Smooth muscle cell (in vitro differentiated cells): ENCODE measurements around the gene NDUFS8. TPM values are rescaled to one million over a fixed set of nuclear protein-coding genes. Genes with fewer than 3 reads are reported as not detected.

Experiments used
- DNase-seq: peaks from one replicate; lab custom pipeline; 2025; ENCODE audit not compliant: unreplicated experiment; lab: John Stamatoyannopoulos, UW
- H2AFZ ChIP-seq: fragments of 200-600 bp; sonication (generic); 2 replicates; pipeline ENCODE4 v1.6.0; 2016; ENCODE audit warnings: antibody characterized with exemption, low read depth, mild to moderate bottlenecking
- H3F3A ChIP-seq: fragments of 200-600 bp; sonication (generic); 2 replicates; pipeline ENCODE4 v1.6.0; 2017; ENCODE audit warnings: antibody characterized with exemption, low read depth
- H3K27ac ChIP-seq: fragments of 200-600 bp; sonication (generic); 2 replicates; pipeline ENCODE4 v1.5.1; 2016; ENCODE audit warnings: low read depth, mild to moderate bottlenecking
- H3K27me3 ChIP-seq: fragments of 200-600 bp; sonication (generic); 2 replicates; pipeline ENCODE4 v1.6.1; 2016; ENCODE audit warnings: low read depth, mild to moderate bottlenecking
- H3K36me3 ChIP-seq: fragments of 200-600 bp; sonication (generic); 2 replicates; pipeline ENCODE4 v1.5.1; 2016; ENCODE audit warnings: low read depth
- H3K4me1 ChIP-seq: fragments of 200-600 bp; sonication (generic); 2 replicates; pipeline ENCODE4 v1.5.1; 2016; ENCODE audit warnings: low read depth
- H3K4me2 ChIP-seq: fragments of 200-600 bp; sonication (generic); 2 replicates; pipeline ENCODE4 v1.6.0; 2016; ENCODE audit warnings: mild to moderate bottlenecking
- H3K4me3 ChIP-seq: fragments of 200-600 bp; sonication (generic); 2 replicates; pipeline ENCODE4 v1.5.1; 2016; ENCODE audit warnings: mild to moderate bottlenecking
- H3K79me2 ChIP-seq: fragments of 200-600 bp; sonication (generic); 2 replicates; pipeline ENCODE4 v1.6.0; 2016; ENCODE audit warnings: low read depth, mild to moderate bottlenecking
- H3K9ac ChIP-seq: fragments of 200-600 bp; sonication (generic); 2 replicates; pipeline ENCODE4 v1.6.0; 2016; ENCODE audit warnings: low read depth
- H3K9me3 ChIP-seq: fragments of 200-600 bp; sonication (generic); replicated peaks from 2 replicates; pipeline ENCODE4 v1.5.1; 2016; ENCODE audit warnings: low read depth
- H4K20me1 ChIP-seq: fragments of 200-600 bp; sonication (generic); 2 replicates; pipeline ENCODE4 v1.6.0; 2016; ENCODE audit warnings: low read depth
- WGBS: methylation state at CpG from one replicate; pipeline ENCODE4 v1.1.7; 2016; ENCODE audit warnings: low lambda C conversion rate; 5-methylcytosine and 5-hydroxymethylcytosine counted together
- polyA plus RNA-seq: library from polyadenylated mRNA; unstranded; fragments of >200 nt; fragmentation: Nextera tagmentation; extraction: Ambion mirVana; gene quantifications from 2 replicates; pipeline ENCODE4 v1.2.1, GENCODE V29; 2016
- total RNA-seq: library from RNA; depleted of rRNA; stranded (reverse); fragments of >200 nt; gene quantifications from 2 replicates; pipeline ENCODE4 v1.2.3, GENCODE V29; 2014
- TF ChIP-seq, protein P1 (sequence below): fragments of 200-600 bp; sonication (generic); IDR thresholded peaks from 2 replicates; pipeline ENCODE4 v1.5.1; 2017; ENCODE audit warnings: borderline replicate concordance, mild to moderate bottlenecking, antibody characterized with exemption; ENCODE audit not compliant: insufficient read depth, poor library complexity, severe bottlenecking

Gene NDUFS8
- total and polyA plus RNA-seq, 2 experiments from 2014 or later: 165 to 314 TPM

DNA sequence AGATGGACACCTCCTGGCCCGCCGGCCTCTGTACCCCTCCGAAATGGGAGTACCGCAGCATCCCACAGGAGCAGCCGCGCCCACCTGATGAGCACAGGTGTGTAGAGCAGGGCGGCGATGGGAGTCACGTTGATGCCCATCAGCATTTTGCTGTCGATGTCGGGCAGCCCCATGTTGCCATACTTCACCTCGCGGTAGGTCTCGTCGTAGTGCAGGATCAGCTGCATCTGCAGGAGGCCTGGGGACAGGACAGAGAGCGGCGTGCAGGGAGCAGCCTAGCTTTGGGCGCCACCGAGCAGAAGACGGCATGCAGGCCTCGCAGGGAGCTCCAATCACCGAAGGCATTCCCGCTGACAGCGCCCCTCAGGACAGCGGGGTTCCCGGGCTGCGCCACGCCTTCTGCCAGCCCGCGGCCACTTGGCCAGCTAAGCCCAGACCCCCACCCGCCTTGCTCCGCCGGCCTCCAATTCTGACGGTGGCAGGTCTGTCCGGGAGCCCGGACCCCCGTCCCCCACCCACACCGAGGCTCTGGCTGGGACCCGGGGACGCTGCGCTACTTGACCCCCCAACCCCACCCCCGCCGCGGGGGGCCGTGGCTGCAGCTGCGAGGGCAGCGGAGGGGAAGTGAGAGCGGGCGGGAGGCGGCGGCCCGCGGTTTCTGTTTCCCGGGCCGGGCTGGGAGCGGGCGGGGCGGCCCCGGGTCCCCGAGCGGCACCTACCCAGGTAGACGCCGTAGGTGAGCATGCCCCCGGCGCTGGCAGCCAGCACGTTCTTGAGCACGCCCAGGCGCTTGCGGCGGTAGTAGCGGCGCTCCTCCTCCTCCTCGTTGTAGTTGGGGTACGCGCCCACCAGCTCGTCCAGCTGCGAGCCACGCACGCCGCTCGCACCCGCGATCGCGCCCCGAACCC lies 27.3 kb upstream of the NDUFS8 start:
- Histone ChIP-seq H3K27ac (no peak overlapping the region), H3K36me3 (no peaks in the 10 kb centered on the region), H3K79me2 (no peaks in the 10 kb centered on the region), H3K27me3 (no peaks in the 10 kb centered on the region), H4K20me1 (no peaks in the 10 kb centered on the region), H3K9ac (no peak overlapping the region), H3K4me1 (peaks cover 4% of the 10 kb centered on the region), H3K4me2 (peak overlapping the region; percentile 99), H3K9me3 (no peaks in the 10 kb centered on the region), H2AFZ (peak overlapping the region; percentile 74), H3F3A (no peaks in the 10 kb centered on the region), H3K4me3 (peak overlapping the region; percentile 70)
- no peak for DNase-seq
- TF ChIP-seq, protein P1, sequence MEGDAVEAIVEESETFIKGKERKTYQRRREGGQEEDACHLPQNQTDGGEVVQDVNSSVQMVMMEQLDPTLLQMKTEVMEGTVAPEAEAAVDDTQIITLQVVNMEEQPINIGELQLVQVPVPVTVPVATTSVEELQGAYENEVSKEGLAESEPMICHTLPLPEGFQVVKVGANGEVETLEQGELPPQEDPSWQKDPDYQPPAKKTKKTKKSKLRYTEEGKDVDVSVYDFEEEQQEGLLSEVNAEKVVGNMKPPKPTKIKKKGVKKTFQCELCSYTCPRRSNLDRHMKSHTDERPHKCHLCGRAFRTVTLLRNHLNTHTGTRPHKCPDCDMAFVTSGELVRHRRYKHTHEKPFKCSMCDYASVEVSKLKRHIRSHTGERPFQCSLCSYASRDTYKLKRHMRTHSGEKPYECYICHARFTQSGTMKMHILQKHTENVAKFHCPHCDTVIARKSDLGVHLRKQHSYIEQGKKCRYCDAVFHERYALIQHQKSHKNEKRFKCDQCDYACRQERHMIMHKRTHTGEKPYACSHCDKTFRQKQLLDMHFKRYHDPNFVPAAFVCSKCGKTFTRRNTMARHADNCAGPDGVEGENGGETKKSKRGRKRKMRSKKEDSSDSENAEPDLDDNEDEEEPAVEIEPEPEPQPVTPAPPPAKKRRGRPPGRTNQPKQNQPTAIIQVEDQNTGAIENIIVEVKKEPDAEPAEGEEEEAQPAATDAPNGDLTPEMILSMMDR: no peak
- WGBS: 22% methylated on average over 48 of the region's 86 CpGs

DNA sequence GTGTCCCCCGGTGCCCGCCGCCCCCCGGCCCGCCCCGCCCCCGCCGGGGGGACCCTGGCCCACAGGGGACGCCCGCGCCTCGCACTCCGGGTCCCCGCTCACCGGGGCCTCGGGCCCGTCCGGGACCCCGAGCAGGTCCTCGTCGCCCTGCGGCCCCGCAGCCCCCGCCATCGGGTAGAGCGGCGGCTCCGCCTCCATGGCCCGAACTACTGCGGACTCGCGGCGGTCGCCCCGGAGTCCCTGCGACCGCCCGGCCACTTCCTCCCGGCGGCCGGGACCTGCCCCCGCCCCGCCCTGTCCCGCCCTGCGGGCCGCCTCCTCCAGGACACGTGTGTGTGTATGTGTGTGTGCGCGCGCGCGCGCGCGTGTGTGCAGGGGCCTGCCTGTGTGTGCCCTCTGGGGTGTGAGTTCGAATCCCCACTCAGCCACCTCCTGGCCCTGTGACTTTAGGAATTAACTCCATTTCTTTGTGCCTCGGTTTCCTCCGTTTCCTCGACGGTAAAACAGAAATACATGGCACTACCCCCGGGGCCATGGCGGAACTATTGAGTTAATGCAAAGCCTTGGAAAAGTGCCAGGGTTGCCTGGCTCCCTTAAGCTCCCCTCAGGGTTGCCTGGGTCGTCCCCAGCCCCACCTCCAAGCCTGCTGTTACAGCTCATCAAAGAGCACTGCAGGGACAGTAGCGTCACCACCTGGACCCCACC lies 26.5 kb upstream of the NDUFS8 start, which contains the start of gene UNC93B1:
UNC93B1 (minus strand) TSS at position 252 of the 705 bp plus-strand sequence; CDS start at position 198, 54 bp downstream.
- Histone ChIP-seq H3K36me3 (no peaks in the 10 kb centered on the region), H3K27me3 (no peaks in the 10 kb centered on the region), H3K79me2 (no peaks in the 10 kb centered on the region), H2AFZ (peak within 1 kb of the TSS; percentile 74), H3K4me2 (peak within 1 kb of the TSS; percentile 99), H3K9me3 (no peaks in the 10 kb centered on the region), H3K4me3 (peak within 1 kb of the TSS; percentile 70), H3K27ac (no peak within 1 kb of the TSS), H4K20me1 (no peaks in the 10 kb centered on the region), H3F3A (no peaks in the 10 kb centered on the region), H3K4me1 (peaks cover 4% of the 10 kb centered on the region), H3K9ac (no peak within 1 kb of the TSS)
- TF ChIP-seq, protein P1: no peak
- no peak for DNase-seq
- 8% methylated on average over 44 of the region's 64 CpGs for WGBS

DNA sequence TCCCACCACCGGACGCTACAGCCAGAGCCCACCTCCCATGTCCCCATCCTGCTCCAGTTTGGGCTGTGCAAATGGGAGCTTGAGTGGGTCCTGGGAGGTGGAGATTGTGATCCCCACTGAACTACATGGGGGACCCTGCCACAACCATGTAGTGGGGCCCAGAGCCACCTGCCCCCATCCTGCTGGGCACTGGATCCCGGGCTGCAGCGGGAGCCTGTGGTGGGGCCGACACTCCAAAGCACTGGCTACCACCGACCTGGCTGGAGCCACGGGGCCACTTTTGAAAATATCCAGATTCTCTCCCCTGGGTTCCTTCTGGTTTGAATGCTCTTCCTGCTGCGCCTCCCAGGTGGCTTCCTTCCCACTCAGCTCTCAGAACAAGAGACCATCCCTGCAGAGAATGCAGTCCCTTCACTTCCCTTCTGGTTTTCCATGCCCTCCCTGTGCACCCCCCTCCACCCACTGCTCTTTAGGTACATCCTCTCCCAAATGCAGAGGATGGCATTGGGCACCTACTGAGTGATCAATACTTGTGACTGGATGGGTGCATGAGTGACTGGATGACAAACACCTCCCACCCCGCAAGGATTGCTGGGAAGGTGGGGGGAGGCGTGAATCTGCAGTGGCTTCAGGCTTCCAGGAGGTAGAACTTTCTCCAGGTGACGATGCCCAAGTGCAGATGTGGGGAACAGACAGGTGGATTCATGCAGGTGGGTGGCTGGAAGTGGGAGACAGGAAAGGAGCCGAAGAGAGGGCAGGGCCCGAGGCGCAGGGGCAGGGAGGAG lies 25.7 kb upstream of the NDUFS8 start:
- H2AFZ ChIP-seq: no peak overlapping the region
- H3K4me2 ChIP-seq: peak overlapping the region; percentile 99
- H3K27me3 ChIP-seq: no peaks in the 10 kb centered on the region
- DNase-seq: no peak
- H3K4me3 ChIP-seq: no peak overlapping the region
- H3K36me3 ChIP-seq: no peaks in the 10 kb centered on the region
- peaks cover 7% of the 10 kb centered on the region for H3K4me1 ChIP-seq
- no peaks in the 10 kb centered on the region for H3K79me2 ChIP-seq
- no peak overlapping the region for H3K27ac ChIP-seq
- no peak overlapping the region for H3K9ac ChIP-seq
- WGBS: 86% methylated on average over 14 of the region's 14 CpGs
- no peaks in the 10 kb centered on the region for H3K9me3 ChIP-seq
- no peaks in the 10 kb centered on the region for H3F3A ChIP-seq
- TF ChIP-seq, protein P1: no peak
- no peaks in the 10 kb centered on the region for H4K20me1 ChIP-seq
